Measurements from ENCODE around the gene G0S2. TPM values are rescaled to one million over a fixed set of nuclear protein-coding genes. Genes with fewer than 3 reads are reported as not detected.

G0S2 gene, protein sequence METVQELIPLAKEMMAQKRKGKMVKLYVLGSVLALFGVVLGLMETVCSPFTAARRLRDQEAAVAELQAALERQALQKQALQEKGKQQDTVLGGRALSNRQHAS
- total RNA-seq, result 14.4 and 23.2 TPM in 2 replicates

DNA sequence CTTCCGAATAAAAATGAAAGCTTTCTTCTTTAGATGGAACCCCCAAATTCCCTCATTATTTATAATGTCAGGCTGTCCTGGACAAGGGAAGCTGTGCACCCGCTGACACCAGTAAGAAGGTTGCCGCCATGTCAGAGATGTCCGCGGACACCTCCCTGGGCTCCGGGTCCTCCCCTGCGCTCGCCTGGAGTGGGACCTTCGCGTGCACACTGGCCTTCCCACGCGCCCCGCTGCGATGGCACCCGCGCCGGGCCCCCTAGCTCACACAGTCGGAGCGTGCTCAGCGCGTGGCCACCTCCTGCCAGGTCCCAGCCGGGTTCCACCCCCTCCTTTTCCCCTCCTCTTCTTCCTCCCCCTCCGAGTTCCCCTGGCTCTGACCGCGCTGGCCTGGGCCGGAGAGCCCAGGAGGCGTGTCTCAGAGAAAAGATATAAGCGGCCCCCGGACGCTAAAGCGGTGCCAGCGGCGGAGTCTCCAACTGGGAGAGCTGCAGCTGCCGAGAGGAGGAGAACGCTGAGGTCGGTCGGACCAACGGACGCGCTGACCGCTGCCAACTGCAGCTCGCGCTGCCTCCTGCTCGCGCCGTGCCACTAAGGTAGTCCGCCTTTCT, at the start of gene G0S2:
Gene G0S2 (plus strand): TSS at position 456 of the 608 bp plus-strand sequence. CDS start 273 bp downstream, outside the sequence.

DNA sequence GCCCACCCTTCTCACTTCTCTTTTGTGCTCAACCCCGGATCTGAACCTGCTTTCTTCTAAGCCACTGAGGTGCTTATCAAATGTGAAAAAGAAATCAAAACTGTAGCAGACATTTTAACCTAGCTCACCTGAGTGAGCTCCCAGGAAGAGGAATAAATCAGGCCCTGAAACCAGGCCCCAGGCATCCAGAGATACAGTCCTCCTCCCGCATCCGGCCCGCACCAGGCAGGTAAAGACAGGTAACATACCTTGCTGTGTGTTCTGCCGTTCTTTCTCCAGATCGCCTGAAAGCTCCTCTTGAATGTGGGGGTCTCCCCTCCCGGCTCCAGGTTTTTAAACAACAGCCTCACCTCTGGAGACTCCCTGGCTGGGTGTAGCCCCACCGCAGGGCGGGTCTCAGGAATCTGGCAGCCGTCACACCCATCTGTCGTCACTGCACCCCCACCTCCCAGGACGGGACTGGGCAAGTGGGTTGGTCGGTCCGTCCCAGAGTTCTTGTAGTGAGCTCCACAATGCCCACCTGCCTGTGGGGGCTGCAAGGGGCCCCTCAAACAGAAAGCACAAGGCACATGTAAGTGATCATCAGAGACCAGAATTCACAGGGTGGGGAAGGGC, 23.0 kb upstream of the G0S2 start, which contains the start of gene LAMB3:
Gene LAMB3 (minus strand): TSS at position 305 of the 615 bp plus-strand sequence. CDS start 1,481 bp downstream, outside the sequence.

DNA sequence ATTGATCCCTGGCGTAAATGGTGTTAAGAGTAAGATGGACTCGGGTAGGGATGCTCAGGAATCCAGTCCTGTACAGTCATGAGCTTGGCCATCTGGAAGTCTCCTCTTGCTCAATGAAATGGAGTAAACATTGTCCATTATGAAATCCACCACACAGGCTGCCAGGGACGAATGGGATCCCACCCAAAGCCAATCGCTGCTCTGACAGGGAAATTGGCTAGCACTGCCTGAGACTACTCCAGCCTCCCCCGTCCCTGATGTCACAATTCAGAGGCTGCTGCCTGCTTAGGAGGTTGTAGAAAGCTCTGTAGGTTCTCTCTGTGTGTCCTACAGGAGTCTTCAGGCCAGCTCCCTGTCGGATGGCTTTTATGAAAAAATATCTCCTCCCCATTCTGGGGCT, 29.4 kb downstream of the G0S2 start, which contains the start of gene HSD11B1:
Gene HSD11B1 (plus strand): TSS at position 263 of the 400 bp plus-strand sequence. CDS start 97 bp downstream, at position 360.

Other genes starting within 250 kb of the G0S2 start
- gene CAMK1G, start 91.7 kb upstream of the G0S2 start, total RNA-seq, result not detected in 2 replicates
- 14.0 and 21.8 TPM in 2 replicates for gene LAMB3, start 23.0 kb upstream of the G0S2 start, total RNA-seq
- gene HSD11B1, start 29.4 kb downstream of the G0S2 start, total RNA-seq, result 2.7 TPM in 1 of 2 replicates, not detected in the other
- gene TRAF3IP3, start 80.6 kb downstream of the G0S2 start, total RNA-seq, result not detected in 2 replicates
- gene C1orf74, start 109.1 kb downstream of the G0S2 start, total RNA-seq, result 2.2 and 2.7 TPM in 2 replicates
- 3.0 and 7.9 TPM in 2 replicates for gene IRF6, start 130.7 kb downstream of the G0S2 start, total RNA-seq
- gene UTP25, start 152.6 kb downstream of the G0S2 start, total RNA-seq, result 6.8 and 7.1 TPM in 2 replicates

Measured in endothelial cell of coronary artery (primary cell).